Effector CD4-positive, alpha-beta T cell (primary cell): ENCODE data around the gene NDUFV3.
A peak's percentile ranks its signal among the peaks of the same experiment; 100 is the strongest.
"Not testable (repeated sequence)": the region's sequence is repeated elsewhere in the genome, so short reads cannot be mapped to it uniquely, and the experiment has no call there.

ENCODE experiments used
- DNase-seq: peaks from one replicate; pipeline ENCODE4 v3.0.0-alpha.2; 2020
- total RNA-seq: gene quantifications from one replicate; lab custom pipeline; 2026; lab: John Stamatoyannopoulos, UW

NDUFV3 gene
- 29.6 reads per million, percentile 56 among the genes with 10 or more reads in this experiment for total RNA-seq

DNA sequence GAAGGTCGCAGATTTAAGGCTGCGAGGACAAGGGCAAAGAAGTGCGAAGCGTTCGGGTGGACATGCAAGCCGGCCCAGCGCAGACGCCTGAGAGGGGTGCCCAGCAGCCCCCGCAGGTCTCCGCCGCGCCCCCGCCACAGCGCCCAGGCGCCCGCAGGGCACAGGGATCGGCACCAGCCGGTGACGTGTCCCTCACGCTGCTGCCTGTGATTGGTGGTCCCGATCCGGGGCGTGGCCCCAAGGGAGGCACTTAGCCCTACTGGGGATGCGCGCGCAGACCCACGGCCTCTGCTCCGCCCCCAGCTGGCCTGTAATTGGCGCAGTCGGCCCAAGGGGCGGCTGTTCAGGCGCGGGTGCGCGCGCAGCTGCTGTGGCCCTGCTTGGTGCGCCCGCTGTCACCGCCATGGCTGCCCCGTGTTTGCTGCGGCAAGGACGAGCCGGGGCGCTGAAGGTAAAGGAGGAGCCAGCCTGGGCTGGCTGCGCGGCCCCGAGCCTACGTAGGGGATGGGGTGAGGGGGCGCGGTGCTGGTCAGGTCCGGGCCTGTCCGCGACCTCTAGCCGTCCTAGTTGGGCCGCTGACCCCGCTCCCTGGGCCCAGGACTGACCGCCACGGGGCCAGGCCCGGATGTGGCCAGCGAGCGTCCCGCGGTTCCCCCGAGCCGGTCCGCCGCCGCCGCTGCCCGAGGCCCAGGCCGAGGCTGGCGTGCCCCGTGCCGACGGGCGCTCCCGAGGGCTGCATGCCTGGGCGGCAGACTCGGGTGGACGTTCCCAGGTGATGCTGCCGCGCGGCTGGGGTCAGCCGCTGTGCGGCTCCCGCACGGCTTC, at the start of gene NDUFV3:
Gene NDUFV3, plus strand, starts transcription at position 379 of the 825 bp plus-strand sequence. Its CDS starts 25 bp downstream, at position 404.
- peak; percentile 100 for DNase-seq

- no peak for DNase-seq
Measured at GRCh38 chr21:42844411-42845113, 48.5 kb upstream of the NDUFV3 start.

DNA sequence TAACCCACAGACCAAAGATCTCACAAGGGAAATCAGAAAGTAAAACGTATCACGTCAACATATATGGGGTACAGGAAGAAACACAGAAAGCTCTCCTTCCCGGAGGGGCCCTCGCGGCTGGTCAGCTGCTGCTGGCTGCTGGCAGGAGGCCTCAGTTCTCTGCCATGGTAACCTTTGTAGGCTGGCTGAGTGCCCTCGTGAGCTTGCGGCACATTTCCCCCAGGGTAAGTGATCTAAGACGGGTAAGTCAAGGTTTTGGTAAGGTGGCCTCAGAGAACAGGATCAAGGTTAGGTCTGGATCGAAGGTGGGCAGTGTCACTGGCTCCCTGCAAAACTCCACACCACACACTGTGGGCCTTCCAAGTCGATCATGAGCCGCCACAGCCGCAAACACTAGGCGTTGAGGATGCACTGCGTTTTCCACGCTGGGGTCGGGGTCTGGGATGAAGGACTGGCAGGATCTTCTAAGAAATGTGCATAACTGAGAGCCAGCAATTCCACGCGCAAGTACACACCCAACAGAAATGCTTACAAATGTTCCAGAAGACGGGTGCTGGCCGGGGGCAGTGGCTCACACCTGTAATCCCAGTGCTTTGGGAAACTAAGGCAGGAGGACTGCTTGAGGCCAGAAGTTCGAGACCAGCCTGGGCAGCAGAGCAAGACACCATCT, 47.7 kb upstream of the NDUFV3 start:
- DNase-seq, result no peak

- no peak for DNase-seq
Measured at GRCh38 chr21:42846221-42846620, 46.9 kb upstream of the NDUFV3 start.

DNA sequence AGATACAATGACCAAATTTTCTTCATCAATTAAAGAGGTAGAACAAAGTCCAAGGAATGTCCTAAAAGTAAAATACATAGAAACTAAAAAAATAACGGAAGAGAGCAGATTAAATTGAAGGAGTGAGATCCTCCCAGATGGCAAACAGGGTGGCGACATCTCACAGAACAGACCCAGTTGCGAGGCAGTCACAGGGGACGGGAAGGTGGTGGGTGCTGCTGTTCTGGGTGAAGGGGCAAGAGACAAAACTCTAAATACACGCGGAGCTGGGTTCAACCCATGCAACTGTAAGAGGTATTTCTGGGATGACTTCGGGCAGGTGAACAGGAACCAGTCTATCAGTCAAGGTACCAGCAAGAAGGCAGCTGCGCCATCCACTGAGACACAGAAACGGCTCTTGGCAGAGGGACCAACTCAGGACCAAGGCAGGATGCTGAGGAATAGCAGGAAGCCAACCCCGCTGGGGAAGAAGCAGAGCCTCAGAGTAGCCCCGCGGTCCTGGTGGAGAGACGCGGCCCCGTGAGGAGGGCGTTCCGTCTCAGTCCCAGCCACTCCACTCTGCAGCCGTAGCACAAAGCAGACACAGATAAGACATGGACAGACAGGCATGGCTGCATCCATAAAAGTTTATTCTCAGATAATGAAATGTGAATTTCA, 45.9 kb upstream of the NDUFV3 start:
- DNase-seq, result no peak

- no peak for DNase-seq
Measured at GRCh38 chr21:42847726-42848125, 45.4 kb upstream of the NDUFV3 start.

DNA sequence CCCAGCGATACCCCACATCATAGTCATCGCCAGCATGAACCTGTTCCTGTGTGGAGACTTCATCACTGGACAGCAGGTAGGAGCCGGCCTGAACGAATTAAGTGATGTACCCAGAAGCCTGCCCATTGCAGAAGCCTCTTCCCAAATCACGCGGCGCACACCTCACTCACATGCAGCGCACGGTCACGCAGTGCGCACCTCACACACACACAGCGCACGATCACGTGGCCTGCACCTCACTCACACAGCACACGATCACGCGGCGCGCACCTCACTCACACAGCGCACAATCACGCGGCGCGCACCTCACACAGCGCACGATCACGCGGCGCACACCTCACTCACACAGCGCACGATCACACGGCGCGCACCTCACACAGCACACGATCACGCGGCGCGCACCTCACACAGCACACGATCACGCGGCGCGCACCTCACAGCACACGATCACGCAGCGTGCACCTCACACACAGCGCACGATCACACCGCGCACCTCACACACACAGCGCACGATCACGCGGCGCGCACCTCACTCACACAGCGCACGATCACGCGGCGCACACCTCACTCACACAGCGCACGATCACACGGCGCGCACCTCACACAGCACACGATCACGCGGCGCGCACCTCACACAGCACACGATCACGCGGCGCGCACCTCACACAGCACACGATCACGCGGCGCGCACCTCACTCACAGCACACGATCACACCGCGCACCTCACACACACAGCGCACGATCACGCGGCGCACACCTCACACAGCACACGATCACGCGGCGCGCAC, 44.8 kb upstream of the NDUFV3 start:
- not testable (repeated sequence) for DNase-seq

DNA sequence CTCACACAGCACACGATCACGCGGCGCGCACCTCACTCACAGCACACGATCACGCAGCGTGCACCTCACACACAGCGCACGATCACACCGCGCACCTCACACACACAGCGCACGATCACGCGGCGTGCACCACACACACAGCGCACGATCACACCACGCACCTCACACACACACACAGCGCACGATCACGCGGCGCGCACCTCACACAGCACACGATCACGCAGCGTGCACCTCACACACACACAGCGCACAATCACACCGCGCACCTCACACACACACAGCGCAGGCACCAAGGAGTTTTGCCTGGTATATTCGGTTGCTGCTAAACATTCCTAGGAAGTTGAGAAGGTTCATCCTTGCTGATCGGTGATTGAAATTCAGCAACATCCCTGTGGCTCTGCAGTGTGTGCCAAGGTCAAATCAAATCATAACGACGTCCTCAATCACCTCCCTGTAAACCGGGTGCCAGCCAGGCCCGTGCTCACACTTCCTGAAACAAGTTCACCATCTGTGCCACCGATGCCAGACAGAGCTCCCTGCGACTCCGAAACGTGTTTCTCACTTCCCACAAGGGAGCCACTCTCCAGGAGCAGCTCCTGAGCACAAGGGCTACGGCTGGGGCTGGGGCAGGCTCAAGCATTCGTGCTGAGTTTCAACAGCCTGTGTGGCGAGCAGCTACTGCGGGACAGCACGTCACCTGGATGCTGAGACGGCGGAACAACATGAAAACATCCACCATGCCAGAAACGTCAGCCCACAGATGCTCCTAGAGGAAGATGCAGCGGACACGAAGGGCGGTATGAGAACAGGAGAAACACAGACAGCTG, 44.0 kb upstream of the NDUFV3 start:
- no peak for DNase-seq

- DNase-seq, result no peak
Measured at GRCh38 chr21:42849759-42850412, 43.2 kb upstream of the NDUFV3 start.

DNA sequence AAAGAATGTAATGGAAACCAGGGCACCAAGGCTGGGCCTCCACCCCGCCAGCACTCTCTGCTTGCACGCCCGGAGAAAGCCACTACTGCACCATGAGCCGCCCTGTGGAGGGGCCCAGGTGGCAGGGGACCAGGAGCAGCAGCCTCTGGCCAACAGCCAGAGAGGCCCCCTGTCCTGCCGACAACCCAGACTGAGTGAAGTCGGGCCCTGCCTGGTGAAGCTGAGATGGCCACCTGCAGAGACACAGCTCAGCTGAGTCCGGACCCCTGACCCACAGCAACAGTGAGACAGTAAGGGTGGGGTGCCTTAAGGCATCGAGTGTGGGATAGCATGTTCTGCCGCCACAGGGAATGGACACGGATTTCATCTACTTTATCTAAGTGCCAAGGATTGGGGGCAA, 42.6 kb upstream of the NDUFV3 start:
- no peak for DNase-seq

GRCh38 chr21:42850866-42851391, 42.2 kb upstream of the NDUFV3 start:
- DNase-seq, result no peak

DNA sequence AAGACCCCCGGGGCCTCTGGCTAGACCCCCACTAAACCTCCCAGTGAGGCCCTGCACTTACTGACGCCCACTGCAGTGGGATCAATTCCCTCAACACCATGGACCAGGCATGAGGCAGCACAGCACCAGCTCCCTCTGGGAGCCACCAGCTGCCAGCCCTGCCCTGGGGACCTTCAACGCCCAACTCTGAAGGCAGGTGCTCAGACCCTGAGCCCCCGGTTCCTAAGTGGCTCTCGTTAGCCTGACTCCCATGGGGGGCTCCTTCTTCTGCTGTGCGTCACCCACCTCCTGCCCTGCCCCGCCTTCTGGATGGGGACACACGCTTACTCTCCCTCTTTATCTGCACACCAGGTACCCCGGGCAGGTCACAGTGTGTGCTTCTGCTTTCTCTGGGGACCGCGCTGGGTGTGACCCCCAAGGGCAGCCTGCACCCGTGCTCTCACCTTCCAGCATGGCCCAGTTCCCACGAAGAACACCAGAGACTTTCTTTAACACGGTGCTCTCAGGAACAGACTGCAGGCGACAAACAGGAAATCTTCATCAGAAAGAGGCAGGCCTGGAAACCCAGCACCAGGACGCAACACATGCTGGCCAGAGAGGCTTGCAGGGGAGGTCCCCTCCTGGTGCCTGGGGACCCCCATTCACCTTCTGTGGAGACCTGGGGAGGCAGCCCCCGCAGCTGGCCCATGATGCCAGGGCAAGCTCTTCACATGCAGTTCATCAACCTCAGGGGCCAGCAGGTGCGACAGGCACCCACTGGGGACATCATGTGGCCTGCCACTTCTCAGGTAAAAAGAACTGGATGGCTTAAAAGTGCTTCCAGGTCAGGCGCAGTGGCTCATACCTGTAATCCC, 41.1 kb upstream of the NDUFV3 start:
- no peak for DNase-seq

- DNase-seq, result no peak
Measured at GRCh38 chr21:42852925-42853570, 40.1 kb upstream of the NDUFV3 start.

DNA sequence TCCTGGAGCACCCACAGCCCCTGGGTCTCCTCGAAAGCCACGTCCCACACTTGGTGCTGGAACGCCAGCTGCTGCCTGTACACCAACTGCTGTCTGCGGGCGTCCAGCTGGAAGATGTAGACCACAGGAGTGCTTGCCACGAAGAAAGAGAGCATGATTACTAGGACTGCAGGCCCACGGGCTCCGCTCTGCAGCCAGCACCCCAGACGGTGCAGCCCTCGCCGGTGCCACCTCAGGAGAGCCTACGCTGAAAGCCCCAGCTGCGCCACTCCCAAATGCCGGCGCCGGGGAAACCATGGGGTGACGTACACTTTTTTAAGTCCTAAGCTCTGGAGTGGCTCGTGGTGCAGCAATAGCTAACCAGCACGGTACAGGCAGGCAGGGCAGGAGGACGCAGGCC, 39.5 kb upstream of the NDUFV3 start:
- DNase-seq, result no peak

DNA sequence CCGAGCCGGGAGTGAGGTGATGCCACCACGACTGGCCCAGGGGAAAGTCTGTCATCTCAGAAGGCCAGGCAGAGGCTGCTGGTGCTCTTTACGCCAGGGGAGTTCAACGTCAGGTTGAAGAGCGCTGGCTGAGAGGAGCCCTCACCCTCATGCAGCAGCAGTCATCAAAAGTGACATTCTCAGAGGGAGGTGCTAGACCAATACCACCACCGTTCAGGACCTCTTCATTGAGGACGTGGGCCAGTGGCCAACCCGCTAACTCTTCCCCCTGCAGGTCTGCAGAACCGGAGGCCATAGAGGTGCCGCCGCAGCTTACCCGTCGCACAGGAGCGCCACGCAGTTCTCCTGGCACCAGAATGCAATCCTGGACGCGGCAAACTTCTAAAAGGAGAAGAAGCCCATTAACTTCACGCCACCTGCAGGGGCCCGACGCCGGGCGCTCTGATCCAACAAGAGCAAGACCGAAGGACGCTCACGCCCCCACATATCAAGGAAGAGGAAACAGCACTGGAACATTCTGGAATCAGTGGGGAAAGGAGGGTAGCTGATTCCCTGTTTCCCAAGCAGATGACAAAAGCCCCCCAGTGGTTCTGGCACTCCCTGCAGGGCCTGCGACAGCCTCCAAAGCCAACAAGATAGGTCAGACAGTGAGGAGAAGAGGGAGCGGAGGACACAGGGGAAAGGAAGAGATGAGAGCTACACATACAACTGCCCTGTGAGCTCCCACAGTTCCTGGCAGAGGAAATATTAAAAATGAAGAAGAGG, 38.7 kb upstream of the NDUFV3 start:
- no peak for DNase-seq

GRCh38 chr21:42855171-42855936, 37.8 kb upstream of the NDUFV3 start:
- DNase-seq, result no peak

GRCh38 chr21:42855937-42856335, 37.2 kb upstream of the NDUFV3 start:
- DNase-seq, result no peak
